NCI-H82 (cell line): ENCODE results near the gene UBE2O.

ENCODE experiments used
- DNase-seq: peaks from one replicate; lab custom pipeline; 2025; lab: John Stamatoyannopoulos, UW

The UBE2O gene

GRCh38 chr17:76345377-76345974 lies 107.5 kb downstream of the UBE2O start:
- no peak for DNase-seq

- DNase-seq: no peak
Measured at GRCh38 chr17:76343106-76343505, 109.8 kb downstream of the UBE2O start.

- DNase-seq: no peak
Measured at GRCh38 chr17:76341301-76341700, 111.7 kb downstream of the UBE2O start.
